Pancreas (tissue), 10 donors: Measurements from ENCODE around the gene SH2D4B. TPM values are rescaled to one million over a fixed set of nuclear protein-coding genes. Genes with fewer than 3 reads are reported as not detected.

ENCODE experiments used
- ATAC-seq, 4 donors: fragments of 200-7000 bp; cut with Tn5 transposase; one replicate each; pipeline versions ENCODE4 v1.8.0 to v1.9.1; 2020; ENCODE audit warnings: mild to moderate bottlenecking in 4 of 4, moderate library complexity in 4 of 4
- DNase-seq, 6 donors: peaks; one replicate each; pipeline ENCODE4 v3.0.0-alpha.2; 2020
- FAIRE-seq: peaks from 2 replicates; lab custom pipeline; 2012; peaks lifted over from hg19 to GRCh38; lab: Jason Lieb, UNC
- H3K27ac ChIP-seq, 4 donors: fragments of 200-600 bp; sonication (generic); 1 replicate in 3 of 4; 2 replicates in 1 of 4; pipeline versions ENCODE4 v1.5.0 to v1.8.0; 2020
- H3K27me3 ChIP-seq, 4 donors: fragments of 200-600 bp; one replicate each; pipeline ENCODE4 v1.8.0; 2021
- H3K36me3 ChIP-seq, 3 donors: fragments of 200-600 bp; sonication (generic) in 1 of 3; one replicate each; pipeline versions ENCODE4 v1.5.0 to v1.8.0; 2020 to 2021
- H3K4me1 ChIP-seq, 3 donors: fragments of 200-600 bp; one replicate each; pipeline ENCODE4 v1.8.0; 2021
- H3K4me3 ChIP-seq, 4 donors: fragments of 200-600 bp; sonication (generic) in 2 of 4; one replicate each; pipeline versions ENCODE4 v1.5.0 to v1.8.0; 2020 to 2021
- H3K9me3 ChIP-seq, 4 donors: fragments of 200-600 bp; one replicate each; pipeline ENCODE4 v1.8.0; 2021
- WGBS, 2 donors: extraction: QIAGEN DNeasy Blood & Tissue Kit; methylation state at CpG; one replicate each; pipeline ENCODE4 v1.1.7; 2013; 5-methylcytosine and 5-hydroxymethylcytosine counted together
- intact Hi-C, 3 donors: fragments of 100-400 bp; cut with DNase I; formaldehyde crosslinking; loops; one replicate each; pipeline versions ENCODE4 v1.11.1 to v1.14.2; 2022
- polyA plus RNA-seq, 2 donors: library from polyadenylated mRNA; stranded (reverse); fragments of 200-250 nt; gene quantifications; one replicate each; pipeline ENCODE4 v1.2.3, GENCODE V29; 2013
- total RNA-seq, 6 donors: library from RNA; stranded (reverse); fragmentation: NEBNext Ultra II Directional in 4 of 6; extraction: Animal tissue kit (Norgen Biotek cat#: 25700) in 4 of 6; gene quantifications; one replicate each; pipeline versions ENCODE4 v1.2.1 to v1.2.4, GENCODE V29; 2021 to 2023
- TF ChIP-seq, protein P1 (sequence below), 4 donors: fragments of 200-600 bp; sonication (generic) in 3 of 4; IDR thresholded peaks; one replicate each; pipeline versions ENCODE4 v1.5.0 to v1.8.0; 2021; ENCODE audit warnings: antibody characterized with exemption in 4 of 4
- donor health status: healthy with polysubstance abuse.
- donor health status: DM: no; HTN: no; CAD: no; lungs with moderate emphysema.
- donor health status: DM: no; HTN: no; CAD: no.
- donor health status: control.
- donor health status: control.
- donor health status: Bipolar disorder and iron deficiency.
- donor health status: DM: yes; HTN: yes; CAD: no.
- donor health status: DM: no; HTN: no; CAD: no.
- donor health status: DM: no; HTN: no; CAD: no.
- donor health status: DM: yes; HTN: yes; CAD: no.

Gene SH2D4B
- total and polyA plus RNA-seq, 8 donors = 0.02 TPM; not detected in 7

DNA sequence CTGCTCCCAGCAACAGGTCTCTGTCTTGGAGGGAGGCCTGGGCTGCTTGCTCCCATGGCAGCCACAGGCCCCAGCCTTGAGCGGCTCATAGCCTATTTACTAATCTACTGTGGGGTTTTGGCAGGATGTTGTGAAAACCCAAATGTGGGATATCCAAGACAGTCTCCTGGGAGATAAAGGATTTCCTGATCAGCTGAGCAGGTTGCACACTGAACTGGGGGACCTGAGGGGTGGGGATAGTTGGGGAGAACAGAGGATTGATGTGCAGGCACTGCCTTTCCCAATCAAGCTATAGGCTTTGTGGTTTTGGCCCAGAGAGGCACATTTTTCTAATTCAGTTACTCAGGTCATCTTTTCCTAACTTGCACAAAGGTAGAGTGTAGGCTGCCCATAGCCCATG is 92.6 kb downstream of the SH2D4B start:
- no peak for DNase-seq
- 84 to 87% methylated on average over 1 of the region's 1 CpG for WGBS, 2 donors
- TF ChIP-seq, protein P1, sequence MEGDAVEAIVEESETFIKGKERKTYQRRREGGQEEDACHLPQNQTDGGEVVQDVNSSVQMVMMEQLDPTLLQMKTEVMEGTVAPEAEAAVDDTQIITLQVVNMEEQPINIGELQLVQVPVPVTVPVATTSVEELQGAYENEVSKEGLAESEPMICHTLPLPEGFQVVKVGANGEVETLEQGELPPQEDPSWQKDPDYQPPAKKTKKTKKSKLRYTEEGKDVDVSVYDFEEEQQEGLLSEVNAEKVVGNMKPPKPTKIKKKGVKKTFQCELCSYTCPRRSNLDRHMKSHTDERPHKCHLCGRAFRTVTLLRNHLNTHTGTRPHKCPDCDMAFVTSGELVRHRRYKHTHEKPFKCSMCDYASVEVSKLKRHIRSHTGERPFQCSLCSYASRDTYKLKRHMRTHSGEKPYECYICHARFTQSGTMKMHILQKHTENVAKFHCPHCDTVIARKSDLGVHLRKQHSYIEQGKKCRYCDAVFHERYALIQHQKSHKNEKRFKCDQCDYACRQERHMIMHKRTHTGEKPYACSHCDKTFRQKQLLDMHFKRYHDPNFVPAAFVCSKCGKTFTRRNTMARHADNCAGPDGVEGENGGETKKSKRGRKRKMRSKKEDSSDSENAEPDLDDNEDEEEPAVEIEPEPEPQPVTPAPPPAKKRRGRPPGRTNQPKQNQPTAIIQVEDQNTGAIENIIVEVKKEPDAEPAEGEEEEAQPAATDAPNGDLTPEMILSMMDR (IDR thresholded peaks at IDR 0.05) = no peak
- FAIRE-seq = no peak
- ATAC-seq = no peak
- no peaks in the 10 kb centered on the region for H3K9me3 ChIP-seq
- no peak overlapping the region for H3K4me3 ChIP-seq
- H3K4me1 ChIP-seq = no peaks in the 10 kb centered on the region
- no peak overlapping the region for H3K27ac ChIP-seq
- no peaks in the 10 kb centered on the region for H3K36me3 ChIP-seq
- no peaks in the 10 kb centered on the region for H3K27me3 ChIP-seq
- intact Hi-C loops = no loop called here

DNA sequence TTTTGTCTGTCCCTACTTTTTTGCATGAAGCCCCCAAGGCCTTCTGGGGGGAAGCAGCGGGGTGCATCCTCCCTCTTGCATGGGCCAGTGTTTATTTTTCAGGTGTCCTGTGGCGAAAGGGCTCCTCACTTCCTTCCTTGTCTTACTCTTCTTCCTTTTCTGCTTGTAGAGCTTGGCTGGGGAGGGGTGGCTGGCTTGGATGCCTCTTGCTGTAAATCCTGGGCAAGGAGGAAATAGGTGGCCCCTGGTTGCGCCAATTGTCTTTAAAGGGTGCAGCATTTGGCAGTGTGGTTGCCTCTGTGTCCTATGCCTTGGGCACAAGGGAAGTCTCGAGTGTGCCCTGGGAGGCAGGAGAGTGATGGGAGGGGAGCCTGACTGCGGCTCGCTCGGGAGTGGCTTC is 95.0 kb downstream of the SH2D4B start:
- no peak for DNase-seq
- Histone ChIP-seq H3K4me3 (no peak overlapping the region), H3K27me3 (no peaks in the 10 kb centered on the region), H3K36me3 (no peaks in the 10 kb centered on the region), H3K9me3 (no peaks in the 10 kb centered on the region), H3K4me1 (no peaks in the 10 kb centered on the region), H3K27ac (no peak overlapping the region)
- TF ChIP-seq, protein P1 (IDR thresholded peaks at IDR 0.05) = no peak
- ATAC-seq = no peak
- WGBS, 2 donors = 70 to 80% methylated on average over 7 of the region's 7 CpGs
- intact Hi-C loops = no loop called here
- no peak for FAIRE-seq

- intact Hi-C loops = no loop called here
- DNase-seq (no peak), ATAC-seq (no peak), FAIRE-seq (no peak)
- Histone ChIP-seq H3K4me3 (no peak overlapping the region), H3K36me3 (no peaks in the 10 kb centered on the region), H3K4me1 (no peaks in the 10 kb centered on the region), H3K27ac (no peak overlapping the region), H3K9me3 (no peaks in the 10 kb centered on the region), H3K27me3 (no peaks in the 10 kb centered on the region)
- TF ChIP-seq, protein P1 (IDR thresholded peaks at IDR 0.05) = no peak
- WGBS, 2 donors = 32 to 37% methylated on average over 4 of the region's 4 CpGs
These were observed 95.7 kb downstream of the SH2D4B start for GRCh38 chr10:80633383-80633860.

- ATAC-seq = no peak
- 65 to 69% methylated on average over 7 of the region's 7 CpGs for WGBS, 2 donors
These were observed 96.2 kb downstream of the SH2D4B start for GRCh38 chr10:80633910-80634309.

DNA sequence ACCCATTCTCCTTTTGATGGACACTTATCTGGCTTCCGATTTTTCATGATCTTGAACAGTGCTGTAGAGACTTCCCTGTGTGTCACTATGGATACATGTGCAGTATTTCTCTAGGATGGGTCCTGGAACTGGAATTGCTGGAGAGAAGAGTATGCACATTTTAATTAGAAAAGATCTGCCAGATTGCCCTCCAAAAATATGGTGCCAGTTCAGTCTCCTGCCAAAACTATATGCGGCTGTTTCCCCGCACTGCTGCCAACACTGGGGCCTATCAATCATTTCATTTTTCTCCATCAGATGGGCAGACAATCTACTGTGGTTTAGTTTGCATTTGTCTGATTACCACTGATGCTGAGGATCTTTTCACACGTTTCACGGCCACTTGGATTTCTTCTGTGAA is 105.0 kb downstream of the SH2D4B start:
- Histone ChIP-seq H3K4me1 (no peaks in the 10 kb centered on the region), H3K36me3 (no peaks in the 10 kb centered on the region), H3K27ac (no peak overlapping the region), H3K9me3 (no peaks in the 10 kb centered on the region), H3K4me3 (no peak overlapping the region), H3K27me3 (no peaks in the 10 kb centered on the region)
- DNase-seq (no peak), FAIRE-seq (no peak), ATAC-seq (no peak)
- TF ChIP-seq, protein P1 (IDR thresholded peaks at IDR 0.05) = no peak
- 62 to 75% methylated on average over 5 of the region's 5 CpGs for WGBS, 2 donors
- intact Hi-C loops = no loop called here

More at GRCh38 chr10:80633910-80634309, 96.2 kb downstream of the SH2D4B start:
- no peak overlapping the region for H3K4me3 ChIP-seq
- no peak for DNase-seq
- FAIRE-seq = no peak
- H3K4me1 ChIP-seq = no peaks in the 10 kb centered on the region
- no peak overlapping the region for H3K27ac ChIP-seq
- TF ChIP-seq, protein P1 (IDR thresholded peaks at IDR 0.05) = no peak
- no peaks in the 10 kb centered on the region for H3K36me3 ChIP-seq
- intact Hi-C loops = no loop called here
- H3K27me3 ChIP-seq = no peaks in the 10 kb centered on the region
- no peaks in the 10 kb centered on the region for H3K9me3 ChIP-seq
